BE2C (cell line): Measurements from ENCODE around the gene GRIK4.
A peak's percentile ranks its signal among the peaks of the same experiment; 100 is the strongest.

Source experiments
- DNase-seq: peaks from one replicate; pipeline ENCODE4 v3.0.0-alpha.2; 2020
- H3K27me3 ChIP-seq: fragments of 250-450 bp; sonication (Bioruptor Pico); 2 replicates; pipeline ENCODE4 v1.5.1; 2020; ENCODE audit warnings: mild to moderate bottlenecking
- H3K36me3 ChIP-seq: fragments of 250-450 bp; sonication (Bioruptor Pico); 2 replicates; pipeline ENCODE4 v1.5.1; 2020; ENCODE audit warnings: mild to moderate bottlenecking
- H3K4me1 ChIP-seq: fragments of 250-450 bp; sonication (Bioruptor Pico); 2 replicates; pipeline ENCODE4 v1.5.1; 2020
- H3K4me3 ChIP-seq: 2 replicates; pipeline ENCODE4 v1.5.1; 2011; ENCODE audit warnings: low read depth, low read length
- H3K9me3 ChIP-seq: fragments of 250-450 bp; sonication (Bioruptor Pico); 2 replicates; pipeline ENCODE4 v1.5.1; 2020
- TF ChIP-seq, protein P1 (sequence below): IDR thresholded peaks from 2 replicates; pipeline ENCODE4 v1.5.1; 2012; ENCODE audit warnings: mild to moderate bottlenecking, low read depth, low read length

Gene GRIK4

DNA sequence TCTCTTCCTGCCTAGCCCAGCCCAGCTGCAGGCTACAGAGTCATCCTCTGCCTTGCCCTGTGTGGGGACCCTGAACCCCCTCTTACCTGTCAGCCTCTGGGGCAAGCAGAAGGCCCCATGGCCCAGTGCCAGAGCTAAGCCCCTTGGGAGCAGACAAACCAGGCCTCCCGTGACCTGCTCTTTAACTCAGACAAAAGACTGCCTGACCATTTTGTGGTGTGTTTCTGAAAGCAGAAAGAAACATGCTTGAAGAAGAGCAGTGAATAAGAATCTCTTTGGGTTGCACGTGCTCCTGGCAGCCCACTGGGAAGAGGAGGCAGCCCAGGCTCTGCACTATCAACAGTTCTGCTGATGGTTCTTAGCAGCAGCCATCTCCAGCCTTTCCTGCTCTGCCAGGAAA lies 118.6 kb downstream of the GRIK4 start:
- peaks cover 6% of the 10 kb centered on the region; the same call in 1 of the 2 replicates for H3K4me1 ChIP-seq
- no peak overlapping the region for H3K4me3 ChIP-seq
- TF ChIP-seq, protein P1, sequence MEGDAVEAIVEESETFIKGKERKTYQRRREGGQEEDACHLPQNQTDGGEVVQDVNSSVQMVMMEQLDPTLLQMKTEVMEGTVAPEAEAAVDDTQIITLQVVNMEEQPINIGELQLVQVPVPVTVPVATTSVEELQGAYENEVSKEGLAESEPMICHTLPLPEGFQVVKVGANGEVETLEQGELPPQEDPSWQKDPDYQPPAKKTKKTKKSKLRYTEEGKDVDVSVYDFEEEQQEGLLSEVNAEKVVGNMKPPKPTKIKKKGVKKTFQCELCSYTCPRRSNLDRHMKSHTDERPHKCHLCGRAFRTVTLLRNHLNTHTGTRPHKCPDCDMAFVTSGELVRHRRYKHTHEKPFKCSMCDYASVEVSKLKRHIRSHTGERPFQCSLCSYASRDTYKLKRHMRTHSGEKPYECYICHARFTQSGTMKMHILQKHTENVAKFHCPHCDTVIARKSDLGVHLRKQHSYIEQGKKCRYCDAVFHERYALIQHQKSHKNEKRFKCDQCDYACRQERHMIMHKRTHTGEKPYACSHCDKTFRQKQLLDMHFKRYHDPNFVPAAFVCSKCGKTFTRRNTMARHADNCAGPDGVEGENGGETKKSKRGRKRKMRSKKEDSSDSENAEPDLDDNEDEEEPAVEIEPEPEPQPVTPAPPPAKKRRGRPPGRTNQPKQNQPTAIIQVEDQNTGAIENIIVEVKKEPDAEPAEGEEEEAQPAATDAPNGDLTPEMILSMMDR: no peak
- peak; percentile 56 for DNase-seq
- H3K9me3 ChIP-seq: no peaks in the 10 kb centered on the region
- no peaks in the 10 kb centered on the region for H3K27me3 ChIP-seq
- no peaks in the 10 kb centered on the region for H3K36me3 ChIP-seq

DNA sequence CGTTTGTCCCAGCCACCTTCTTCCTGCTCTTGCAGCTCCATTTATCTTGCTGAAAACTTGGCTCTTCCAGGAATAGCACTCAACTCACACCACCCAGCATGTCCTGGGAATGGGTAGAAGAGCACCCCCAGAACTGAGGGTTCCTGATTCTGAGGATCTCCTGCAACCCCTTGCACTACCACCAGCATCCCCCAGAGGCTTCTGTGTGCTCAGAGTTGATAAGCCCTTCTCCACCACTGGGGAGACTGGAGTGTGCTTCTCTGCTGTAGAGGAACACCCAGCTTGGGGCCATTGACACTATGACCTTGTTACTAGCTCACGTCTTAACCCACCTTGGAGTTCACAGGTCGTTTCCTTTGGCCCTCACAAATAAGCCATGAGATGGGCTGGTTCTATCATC lies 121.0 kb downstream of the GRIK4 start:
- Histone ChIP-seq H3K27me3 (no peaks in the 10 kb centered on the region), H3K36me3 (no peaks in the 10 kb centered on the region), H3K9me3 (no peaks in the 10 kb centered on the region), H3K4me1 (peaks cover 6% of the 10 kb centered on the region; the same call in 1 of the 2 replicates), H3K4me3 (no peak overlapping the region)
- TF ChIP-seq, protein P1: peak; percentile 39
- no peak for DNase-seq

DNA sequence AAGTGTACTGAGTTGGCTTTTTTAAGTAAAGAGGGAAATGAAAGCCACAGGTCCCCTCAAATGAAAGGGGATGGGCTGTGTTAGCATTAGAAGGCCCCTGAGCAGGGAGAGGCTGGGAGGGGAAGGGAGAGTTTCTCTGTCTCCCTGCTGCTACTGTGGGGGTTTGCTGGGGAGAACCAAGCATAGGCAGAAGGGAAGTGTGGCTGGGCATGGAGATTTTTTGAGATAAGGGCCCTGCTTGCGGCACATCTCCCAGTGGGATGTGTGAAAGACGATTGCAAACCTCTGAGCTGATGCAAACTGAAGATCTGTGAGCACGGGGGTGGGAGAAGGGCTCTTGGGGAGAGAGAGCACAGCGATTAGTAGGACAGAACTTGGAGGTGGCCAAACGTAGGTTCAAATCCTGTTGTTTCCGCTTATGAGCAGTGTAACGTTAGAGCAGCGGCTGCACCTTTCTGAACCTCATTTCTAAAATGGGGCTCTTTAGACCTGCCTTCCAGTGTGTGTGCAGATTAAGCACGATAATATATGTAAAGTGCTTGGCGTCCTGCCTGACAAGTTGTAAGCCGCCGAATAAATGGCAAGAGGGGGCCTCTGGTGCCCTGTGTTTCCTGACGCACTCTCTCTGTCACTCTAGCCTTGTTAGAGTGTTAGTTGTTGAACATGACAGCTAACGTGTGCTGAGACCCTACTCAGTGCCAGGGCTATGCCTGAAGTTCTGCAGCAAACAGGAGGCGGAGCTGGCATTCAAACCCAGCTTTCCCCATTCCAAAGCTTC lies 122.3 kb downstream of the GRIK4 start:
- H3K4me1 ChIP-seq: peaks cover 6% of the 10 kb centered on the region; the same call in 1 of the 2 replicates
- no peak for DNase-seq
- H3K9me3 ChIP-seq: no peaks in the 10 kb centered on the region
- no peaks in the 10 kb centered on the region for H3K36me3 ChIP-seq
- TF ChIP-seq, protein P1: no peak
- no peaks in the 10 kb centered on the region for H3K27me3 ChIP-seq
- no peak overlapping the region for H3K4me3 ChIP-seq

GRCh38 chr11:120634706-120635105 lies 123.2 kb downstream of the GRIK4 start:
- Histone ChIP-seq H3K4me1 (peaks cover 6% of the 10 kb centered on the region; the same call in 1 of the 2 replicates), H3K4me3 (no peak overlapping the region), H3K27me3 (no peaks in the 10 kb centered on the region), H3K9me3 (no peaks in the 10 kb centered on the region), H3K36me3 (no peaks in the 10 kb centered on the region)
- DNase-seq: no peak
- TF ChIP-seq, protein P1: no peak

DNA sequence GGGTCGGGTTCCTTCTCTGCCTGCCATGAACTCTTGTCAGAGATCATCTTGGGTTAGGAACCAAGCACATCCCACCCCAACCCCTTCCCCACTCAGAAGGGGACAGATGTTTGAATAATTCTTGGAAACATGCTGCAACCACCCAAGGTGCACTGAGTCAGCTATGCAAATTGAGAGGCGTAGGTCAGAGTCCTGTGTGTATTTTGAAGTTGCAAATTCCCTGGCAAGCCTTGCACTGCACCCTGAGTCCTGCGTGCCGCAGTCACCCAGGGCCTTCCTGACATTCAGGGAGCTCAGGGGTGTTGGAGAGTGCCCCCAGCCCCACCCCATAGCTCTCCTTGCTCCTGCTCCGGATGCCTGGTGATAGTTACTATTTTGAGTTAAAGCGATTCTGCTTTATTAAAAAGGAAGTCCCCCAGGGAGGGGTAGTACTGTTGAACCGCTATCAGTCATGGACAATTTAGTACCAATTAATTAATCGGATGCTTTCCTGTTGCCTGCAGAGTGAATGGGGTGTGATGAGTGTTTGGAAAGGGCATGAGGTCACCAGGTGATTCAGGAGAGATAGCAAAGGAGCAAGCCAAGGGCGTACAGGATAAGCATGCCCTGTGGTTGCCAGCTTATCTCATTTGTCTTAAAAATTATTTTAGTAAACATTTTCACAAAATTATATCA lies 123.7 kb downstream of the GRIK4 start:
- Histone ChIP-seq H3K4me1 (peaks cover 3% of the 10 kb centered on the region; the same call in 1 of the 2 replicates), H3K27me3 (no peaks in the 10 kb centered on the region), H3K4me3 (no peak overlapping the region), H3K9me3 (no peaks in the 10 kb centered on the region), H3K36me3 (no peaks in the 10 kb centered on the region)
- TF ChIP-seq, protein P1: no peak
- DNase-seq: no peak

DNA sequence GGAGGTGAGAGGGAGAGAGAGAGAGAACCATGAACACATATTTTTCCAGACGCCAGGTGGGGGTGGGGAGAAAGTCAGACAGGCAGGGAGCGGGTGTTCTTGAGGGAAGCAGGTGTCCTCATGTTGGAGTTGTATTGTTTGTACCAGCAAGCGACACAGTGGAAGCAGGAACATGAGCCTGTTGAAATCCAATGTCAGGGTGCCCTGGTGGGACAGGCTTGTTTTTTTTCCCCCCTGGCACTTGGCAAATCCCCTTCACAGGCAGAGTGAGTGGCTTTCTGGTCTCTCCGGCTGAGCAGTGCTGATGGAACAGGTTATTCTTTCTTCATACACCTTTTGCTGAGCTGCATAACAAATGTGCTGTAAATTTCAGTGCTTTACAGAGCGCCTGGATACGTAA lies 125.6 kb downstream of the GRIK4 start:
- no peak overlapping the region for H3K4me3 ChIP-seq
- TF ChIP-seq, protein P1: no peak
- no peak for DNase-seq
- peaks cover 7% of the 10 kb centered on the region; the same call in 1 of the 2 replicates for H3K4me1 ChIP-seq
- H3K36me3 ChIP-seq: no peaks in the 10 kb centered on the region
- H3K9me3 ChIP-seq: no peaks in the 10 kb centered on the region
- no peaks in the 10 kb centered on the region for H3K27me3 ChIP-seq
